ENCODE measurements around the gene USP11.

DNA sequence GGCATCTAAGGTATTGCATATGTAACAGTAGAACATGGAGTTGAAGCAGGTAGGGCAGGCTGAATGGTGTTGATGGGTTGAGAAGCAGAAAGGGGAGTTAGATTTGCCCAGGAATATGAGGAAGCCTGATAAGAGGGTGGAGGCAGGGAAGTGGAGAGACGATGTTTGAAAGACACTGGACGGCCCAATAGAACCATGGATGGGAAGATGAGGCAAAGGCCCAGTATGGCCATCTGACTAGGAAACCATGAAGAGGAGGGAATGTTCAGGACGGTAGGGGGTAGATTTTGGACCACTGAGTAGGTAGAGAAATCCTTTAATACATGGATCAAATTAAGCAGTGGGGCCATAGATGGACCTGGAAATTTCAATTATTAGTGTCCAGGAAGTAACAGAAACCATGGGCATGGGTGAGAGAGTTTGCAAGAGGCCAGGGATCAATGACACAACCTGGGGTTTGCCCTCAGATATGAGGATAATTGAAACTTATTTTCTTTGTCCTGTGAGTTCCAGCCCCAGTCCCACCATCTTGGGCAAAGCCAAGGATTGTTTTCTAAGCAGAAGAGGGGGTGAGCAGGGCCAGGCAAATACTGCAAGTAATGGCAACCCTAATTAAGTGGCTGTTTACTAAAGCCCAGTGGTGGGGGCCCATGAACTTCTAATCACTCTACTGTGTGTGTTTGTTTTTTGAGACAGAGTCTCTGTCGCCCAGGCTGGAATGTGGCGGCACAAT is 2.5 kb upstream of the USP11 start:
- TF ChIP-seq EZH2 (IDR thresholded peaks at IDR 0.05): no peak
- TF ChIP-seq POLR2AphosphoS5 (IDR thresholded peaks at IDR 0.05; ENCODE audit: borderline replicate concordance, low read depth, low read length): no peak; the same call in 1 of the 2 replicates
- TF ChIP-seq FOXP2 (optimal IDR thresholded peaks at IDR 0.05; ENCODE audit: control extremely low read depth, extremely low read length, insufficient read depth): no peak

Measured in SK-N-MC (cell line).